HG03469 (cell line): ENCODE measurements around the gene PXDN.
"Not testable (repeated sequence)": the region's sequence is repeated elsewhere in the genome, so short reads cannot be mapped to it uniquely, and the experiment has no call there.

Experiments
- ATAC-seq: cut with Tn5 transposase; IDR thresholded peaks from one replicate; pipeline ENCODE4 v1.9.1; 2021; ENCODE audit warnings: mild to moderate bottlenecking, moderate library complexity, moderate number of reproducible peaks; ENCODE audit not compliant: unreplicated experiment

PXDN gene

GRCh38 chr2:1727796-1728474 lies 16.4 kb downstream of the PXDN start:
- ATAC-seq: no peak

GRCh38 chr2:1727101-1727771 lies 17.1 kb downstream of the PXDN start:
- no peak for ATAC-seq

DNA sequence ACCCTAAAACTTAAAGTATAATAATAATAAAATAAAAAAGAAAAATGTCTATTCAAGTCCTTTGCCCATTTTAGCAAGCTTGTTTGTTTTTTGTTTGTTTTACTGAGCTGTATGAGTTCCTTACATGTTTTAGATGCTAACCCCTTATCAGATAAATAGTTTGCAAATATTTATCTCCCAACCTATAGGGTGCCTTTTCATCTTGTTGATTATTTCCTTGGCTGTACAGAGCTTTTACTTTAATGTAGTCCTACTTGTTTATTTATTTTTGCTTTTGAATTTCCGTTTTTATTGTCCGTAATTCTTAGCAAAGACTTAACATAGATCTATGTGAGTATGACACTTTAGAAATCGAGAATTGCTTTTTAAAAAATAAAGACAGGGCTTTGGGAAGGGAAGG lies 17.8 kb downstream of the PXDN start:
- no peak for ATAC-seq

- not testable (repeated sequence) for ATAC-seq
These were observed 20.0 kb downstream of the PXDN start for GRCh38 chr2:1724351-1724750.

GRCh38 chr2:1723397-1724042 lies 20.8 kb downstream of the PXDN start:
- no peak for ATAC-seq

GRCh38 chr2:1722692-1723091 lies 21.6 kb downstream of the PXDN start:
- no peak for ATAC-seq

DNA sequence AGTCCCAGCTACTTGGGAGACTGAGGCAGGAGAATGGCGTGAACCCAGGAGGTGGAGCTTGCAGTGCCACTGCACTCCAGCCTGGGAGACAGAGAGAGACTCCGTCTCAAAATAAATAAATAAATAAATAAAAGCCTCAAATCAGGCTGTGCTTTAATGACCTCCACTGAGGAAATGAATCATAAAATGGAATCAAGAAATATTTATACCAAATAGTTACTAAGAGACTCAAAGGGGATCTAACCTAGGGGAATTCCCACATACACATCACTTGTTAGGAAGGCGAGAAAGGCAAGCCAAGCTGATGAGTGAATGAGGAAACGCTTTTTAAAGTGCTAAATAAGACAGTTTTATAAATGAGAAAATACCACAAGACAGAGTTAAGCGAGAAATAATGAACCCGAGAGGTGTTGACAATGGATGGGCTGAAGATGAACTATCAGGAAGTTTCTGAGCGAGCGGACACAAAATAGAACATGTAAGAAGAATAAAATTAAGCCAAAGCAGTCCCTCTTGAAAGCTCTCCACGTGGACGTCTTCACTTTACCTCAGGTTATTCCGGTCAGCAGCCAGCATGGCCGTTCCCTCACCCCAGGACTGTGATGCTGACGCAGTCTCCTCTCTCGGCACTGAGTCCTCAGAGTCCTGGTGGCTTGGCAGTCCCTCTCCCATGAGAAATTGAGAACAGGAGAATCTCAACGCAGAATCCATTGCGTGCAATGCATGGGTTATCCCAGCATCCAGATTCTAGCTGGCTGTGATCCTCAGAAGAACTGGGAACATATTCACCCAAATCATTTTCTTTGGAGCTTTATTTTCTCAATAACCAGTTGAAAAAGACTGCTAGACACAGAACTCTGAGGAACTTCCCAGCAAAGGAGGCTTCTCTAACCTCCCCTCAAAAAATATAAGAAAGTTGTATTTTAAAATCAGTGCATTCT lies 22.3 kb downstream of the PXDN start:
- no peak for ATAC-seq

DNA sequence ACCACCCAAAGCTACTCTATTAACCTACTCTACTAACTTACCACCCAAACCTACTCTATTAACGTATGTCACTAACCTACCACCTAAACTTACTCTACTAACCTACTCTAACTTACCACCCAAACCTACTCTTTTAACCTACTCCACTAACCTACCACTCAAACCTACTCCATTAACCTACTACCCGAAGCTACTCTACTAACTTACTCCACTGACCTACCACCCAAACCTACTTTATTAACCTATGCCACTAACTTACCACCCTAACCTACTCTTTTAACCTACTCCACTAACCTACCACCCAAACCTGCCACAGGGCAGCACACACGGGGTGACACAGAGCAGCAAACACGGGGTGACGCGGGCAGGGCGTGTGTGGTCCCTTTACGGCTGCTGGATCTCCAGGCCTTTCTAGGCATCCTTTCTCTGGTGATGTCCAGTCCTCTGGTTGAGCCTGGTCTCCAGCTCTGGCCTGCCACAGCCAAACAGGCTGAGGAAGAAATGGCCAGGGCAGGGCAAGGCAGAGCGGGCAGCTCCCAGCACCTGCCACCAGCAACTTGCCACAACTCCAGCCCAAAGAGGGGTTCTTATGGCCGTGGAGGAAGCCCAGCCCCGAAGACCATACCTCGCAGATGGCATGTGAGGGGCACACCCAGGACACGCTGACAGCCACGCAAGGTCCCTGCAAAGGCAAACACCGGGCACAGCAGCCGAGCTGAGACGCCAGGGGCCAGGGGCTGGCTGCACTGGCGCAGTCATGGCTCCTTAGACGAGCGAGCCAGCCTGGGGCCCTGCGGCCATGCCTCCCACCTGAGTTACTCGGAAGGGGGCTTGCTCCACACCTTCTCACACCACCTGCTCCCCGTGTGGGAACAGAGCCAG lies 25.7 kb downstream of the PXDN start:
- ATAC-seq: no peak

DNA sequence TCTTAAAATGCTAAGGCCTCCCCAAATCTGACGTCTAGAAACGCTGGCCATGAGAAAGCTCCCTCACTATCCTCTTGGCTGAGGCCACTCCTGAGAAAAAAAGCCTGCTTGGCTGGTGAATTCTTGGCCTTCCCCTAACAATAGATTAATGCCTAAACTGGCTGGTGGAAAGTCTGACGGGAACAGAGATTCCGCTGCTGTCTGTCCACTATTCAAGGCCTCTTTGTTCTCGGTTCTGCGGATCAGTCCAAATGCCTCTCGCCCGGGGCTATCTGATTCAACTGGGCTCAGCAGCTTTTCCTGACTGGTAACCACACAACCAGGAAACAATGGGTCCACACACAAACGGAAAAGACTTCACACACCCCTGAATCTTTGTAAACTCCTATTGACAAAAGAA lies 27.2 kb downstream of the PXDN start:
- no peak for ATAC-seq

DNA sequence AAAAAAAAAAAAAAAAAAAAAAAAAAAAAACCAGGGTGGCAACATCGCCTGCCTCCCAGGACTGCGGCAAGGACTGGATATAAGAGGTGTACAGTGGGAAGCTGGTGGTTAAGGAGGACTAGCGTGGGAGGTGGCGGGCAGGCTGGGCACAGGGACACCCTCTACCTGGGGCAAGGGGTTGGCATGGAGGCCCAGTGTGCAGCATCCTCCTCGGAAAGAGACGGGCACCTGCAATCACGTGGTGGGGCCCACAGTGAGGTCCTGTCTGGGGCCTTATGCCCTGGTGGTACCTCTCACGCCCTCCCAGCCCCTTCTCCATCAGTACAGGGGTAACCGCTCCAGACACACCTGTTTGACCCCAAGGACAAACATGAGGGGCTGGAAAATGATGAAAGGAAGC lies 27.9 kb downstream of the PXDN start:
- ATAC-seq: no peak

DNA sequence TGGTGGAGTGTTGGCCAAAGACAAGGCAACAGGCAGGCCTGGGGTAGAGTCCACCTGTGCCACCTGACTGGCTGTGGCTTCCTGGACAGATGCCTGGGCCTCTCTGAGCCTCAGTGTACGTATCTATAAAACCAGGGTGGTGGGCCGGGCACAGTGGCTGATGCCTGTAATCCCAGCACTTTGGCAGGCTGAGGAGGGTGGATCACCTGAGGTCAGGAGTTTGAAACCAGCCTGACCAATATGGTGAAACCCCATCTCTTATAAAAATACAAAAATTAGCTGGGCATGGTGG lies 28.4 kb downstream of the PXDN start:
- not testable (repeated sequence) for ATAC-seq

DNA sequence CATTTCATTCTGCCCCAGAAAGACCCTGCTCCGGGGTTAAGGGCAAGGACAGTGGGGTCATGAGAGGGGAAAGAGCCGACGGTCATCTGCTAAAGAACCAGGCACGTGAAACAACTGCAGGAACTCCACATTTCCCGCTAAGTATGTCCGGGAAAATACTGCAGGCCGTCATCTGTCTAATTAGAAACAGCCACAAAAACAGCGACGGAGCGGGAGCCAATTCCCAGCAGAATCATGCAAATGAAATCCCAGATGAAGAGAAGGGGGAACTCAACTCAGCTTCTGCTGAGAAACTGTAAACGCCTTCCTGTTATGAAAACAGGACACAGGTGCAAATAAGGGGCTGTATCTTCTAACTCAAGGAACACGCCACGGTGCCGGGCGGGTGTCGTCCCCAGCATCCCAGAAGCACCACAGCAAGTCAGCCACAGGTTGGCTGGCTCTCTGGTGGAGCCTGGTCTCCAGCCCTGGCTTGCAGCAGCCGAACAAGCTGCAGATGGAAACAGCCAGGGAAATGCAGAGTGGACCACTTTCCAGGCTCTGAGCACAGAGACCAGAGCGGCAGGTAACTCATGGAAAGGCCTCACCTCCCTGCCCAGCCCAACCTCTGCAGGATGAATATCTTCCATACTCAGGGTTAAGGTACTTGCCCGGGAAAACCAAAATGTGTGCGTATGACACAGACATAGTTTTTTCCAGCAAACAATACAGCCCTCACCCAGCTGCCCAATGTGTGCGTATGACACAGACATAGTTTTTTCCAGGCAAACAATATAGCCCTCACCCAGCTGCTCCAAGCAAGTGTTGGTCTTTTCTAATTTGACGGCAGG lies 28.9 kb downstream of the PXDN start:
- ATAC-seq: no peak

DNA sequence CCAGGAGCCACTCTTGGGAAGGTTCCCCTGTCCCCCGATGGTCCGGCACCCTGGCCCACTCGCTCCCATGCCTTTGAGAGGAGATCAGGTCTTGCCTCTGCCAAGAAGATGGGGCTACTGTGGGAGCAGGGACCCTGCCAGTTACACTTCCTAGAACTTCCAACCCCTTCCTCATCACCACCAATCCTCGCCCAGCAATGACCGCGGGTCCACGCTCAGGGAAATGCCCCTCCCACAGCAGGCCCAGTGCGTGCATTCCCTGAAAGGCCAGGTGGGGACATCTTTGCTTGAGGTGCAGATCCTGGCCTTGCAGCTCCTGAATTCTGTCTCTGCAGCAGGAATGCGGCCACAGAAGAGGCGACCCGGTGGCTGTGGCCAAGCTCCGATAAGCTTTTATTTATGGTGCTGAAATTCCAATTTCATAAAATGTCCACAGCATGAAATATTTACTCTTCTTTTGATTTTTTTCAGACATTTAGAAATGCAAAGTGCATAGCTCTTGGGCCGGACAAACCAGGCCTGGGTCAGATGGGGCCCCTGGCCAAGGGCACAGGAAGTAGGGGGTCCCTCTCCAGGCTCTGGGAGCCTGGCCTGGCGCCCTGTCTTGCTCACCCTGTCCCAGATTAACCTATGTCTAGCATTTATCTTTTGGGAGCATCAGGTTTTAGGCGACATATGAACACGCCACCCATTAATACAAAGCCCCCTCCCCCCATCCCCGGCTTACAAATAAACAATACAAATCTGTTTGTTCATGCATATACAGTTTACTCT lies 29.8 kb downstream of the PXDN start:
- no peak for ATAC-seq

GRCh38 chr2:1713839-1714236 lies 30.5 kb downstream of the PXDN start:
- ATAC-seq: no peak

DNA sequence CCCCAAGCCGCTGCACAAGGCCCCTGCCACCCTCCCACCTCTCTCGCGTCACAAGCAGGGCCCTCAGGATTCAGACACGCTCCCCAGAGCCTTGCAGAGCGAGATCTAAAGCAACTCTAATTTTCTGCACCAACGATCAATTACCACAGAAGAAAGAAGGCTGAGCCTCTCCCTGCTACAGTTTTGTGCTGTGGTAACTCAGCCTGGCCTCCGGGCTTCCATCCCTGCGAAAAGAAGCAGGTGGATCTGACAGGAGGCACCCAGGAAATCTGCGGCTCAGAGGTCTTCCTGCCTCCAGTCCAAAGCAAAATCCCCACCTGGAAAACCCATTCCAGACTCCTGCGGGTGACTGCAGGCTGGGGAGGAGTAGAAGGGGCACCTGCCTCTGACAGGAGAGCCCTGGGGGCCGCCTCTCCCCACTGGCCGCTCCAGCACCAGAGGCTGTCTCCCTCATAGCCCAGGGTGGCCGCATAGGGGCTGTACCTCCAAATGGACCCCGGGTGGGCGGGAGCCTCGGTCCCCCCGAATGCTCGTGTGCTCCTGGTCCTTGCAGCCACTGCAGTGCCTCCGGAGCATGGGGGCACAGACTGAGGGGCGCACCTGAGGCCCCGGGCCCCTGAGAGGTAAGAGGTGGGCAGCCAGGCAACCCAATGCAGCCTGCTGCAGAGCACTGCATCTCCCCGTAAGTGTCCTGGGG lies 31.0 kb downstream of the PXDN start:
- ATAC-seq: no peak

DNA sequence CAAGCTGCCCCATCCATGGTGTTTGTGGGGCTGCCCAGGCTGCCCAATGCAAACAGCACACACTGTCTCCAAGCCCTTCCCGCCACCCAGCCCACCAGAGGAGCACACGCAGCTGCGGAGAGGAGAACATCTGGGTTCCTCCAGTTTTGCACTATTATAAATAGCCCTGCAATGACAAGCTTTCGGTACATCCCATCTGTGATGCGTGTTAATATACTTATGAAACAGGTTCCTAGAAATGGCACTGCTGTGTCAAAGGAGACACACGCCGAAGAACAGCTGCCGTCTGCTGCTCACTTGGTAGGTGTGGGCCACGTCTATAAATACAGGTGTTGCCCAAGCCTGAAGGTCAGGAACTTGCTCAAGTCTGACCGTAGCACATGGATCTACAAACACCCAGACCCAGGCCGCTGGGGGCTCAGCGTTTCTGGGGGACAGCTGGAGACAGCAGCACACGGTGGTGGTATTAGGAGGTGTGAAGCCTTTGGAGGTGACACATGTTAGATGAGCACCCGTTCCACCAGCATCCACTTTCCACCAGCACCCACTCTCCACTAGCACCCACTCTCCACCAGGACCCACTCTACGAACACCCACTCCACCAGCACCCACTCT lies 34.3 kb downstream of the PXDN start:
- no peak for ATAC-seq

- ATAC-seq: no peak
These were observed 35.0 kb downstream of the PXDN start for GRCh38 chr2:1709335-1709605.
